HEK293 (cell line): Measurements from ENCODE around the gene PRDX3.

Experiments
- CTCF ChIP-seq: fragments of 450-650 bp; formaldehyde crosslinking; IDR thresholded peaks from 2 replicates; pipeline ENCODE4 v1.5.1; 2016; ENCODE audit warnings: missing biosample characterization, missing genetic modification characterization
- GLIS2 ChIP-seq: fragments of 450-650 bp; formaldehyde crosslinking; IDR thresholded peaks from 2 replicates; pipeline ENCODE4 v1.5.1; 2016; ENCODE audit warnings: missing biosample characterization, missing genetic modification characterization
- REST ChIP-seq: fragments of 450-650 bp; formaldehyde crosslinking; IDR thresholded peaks from 2 replicates; pipeline ENCODE4 v1.5.1; 2016; ENCODE audit warnings: missing biosample characterization, missing genetic modification characterization
- ZBTB26 ChIP-seq: fragments of 450-650 bp; formaldehyde crosslinking; optimal IDR thresholded peaks from 2 replicates; pipeline ENCODE3; 2016; ENCODE audit warnings: missing biosample characterization, mild to moderate bottlenecking, missing genetic modification characterization
- ZBTB8A ChIP-seq: fragments of 450-650 bp; formaldehyde crosslinking; IDR thresholded peaks from 2 replicates; pipeline ENCODE4 v1.5.1; 2016; ENCODE audit warnings: missing biosample characterization, missing genetic modification characterization
- ZEB2 ChIP-seq: fragments of 450-650 bp; formaldehyde crosslinking; IDR thresholded peaks from 2 replicates; pipeline ENCODE4 v1.5.1; 2016; ENCODE audit warnings: missing biosample characterization, missing genetic modification characterization
- ZNF10 ChIP-seq: fragments of 450-650 bp; formaldehyde crosslinking; IDR thresholded peaks from 2 replicates; pipeline ENCODE4 v1.5.1; 2017; ENCODE audit warnings: missing biosample characterization, missing genetic modification characterization
- ZNF114 ChIP-seq: fragments of 450-650 bp; formaldehyde crosslinking; IDR thresholded peaks from 2 replicates; pipeline ENCODE4 v1.5.0; 2017; ENCODE audit warnings: missing biosample characterization, missing genetic modification characterization
- ZNF146 ChIP-seq: fragments of 450-650 bp; formaldehyde crosslinking; IDR thresholded peaks from 2 replicates; pipeline ENCODE4 v1.5.1; 2016; ENCODE audit warnings: missing biosample characterization, missing genetic modification characterization
- ZNF19 ChIP-seq: fragments of 450-650 bp; formaldehyde crosslinking; IDR thresholded peaks from 2 replicates; pipeline ENCODE4; 2016; ENCODE audit warnings: missing biosample characterization, missing genetic modification characterization, low read depth
- ZNF404 ChIP-seq: fragments of 450-650 bp; formaldehyde crosslinking; IDR thresholded peaks from 2 replicates; pipeline ENCODE4 v1.5.1; 2017; ENCODE audit warnings: missing biosample characterization, missing genetic modification characterization
- ZNF621 ChIP-seq: fragments of 450-650 bp; formaldehyde crosslinking; IDR thresholded peaks from 2 replicates; pipeline ENCODE4 v1.5.1; 2017; ENCODE audit warnings: missing biosample characterization, missing genetic modification characterization
- ZNF704 ChIP-seq: fragments of 450-650 bp; formaldehyde crosslinking; IDR thresholded peaks from 2 replicates; pipeline ENCODE4 v1.5.1; 2016; ENCODE audit warnings: missing biosample characterization, missing genetic modification characterization
- ZNF785 ChIP-seq: fragments of 450-650 bp; formaldehyde crosslinking; IDR thresholded peaks from 2 replicates; pipeline ENCODE4 v1.5.1; 2016; ENCODE audit warnings: missing biosample characterization, missing genetic modification characterization

- no peak for TF ChIP-seq CTCF (tag by site-specific recombination)
- TF ChIP-seq ZNF704: no peak
- TF ChIP-seq ZNF621 (tag by site-specific recombination): no peak
- no peak for TF ChIP-seq ZEB2 (tag by site-specific recombination)
- TF ChIP-seq ZNF146 (tag by site-specific recombination): no peak
- TF ChIP-seq REST (tag by site-specific recombination): no peak
- TF ChIP-seq ZNF114: no peak
- TF ChIP-seq GLIS2 (tag by site-specific recombination): no peak
- TF ChIP-seq ZNF785 (tag by site-specific recombination): no peak
- no peak for TF ChIP-seq ZNF19
- no peak for TF ChIP-seq ZNF10 (tag by site-specific recombination)
- TF ChIP-seq ZBTB8A: no peak
- no peak for TF ChIP-seq ZNF404 (tag by site-specific recombination)
- TF ChIP-seq ZBTB26: no peak
Measured at GRCh38 chr10:119209736-119210355, 31.2 kb upstream of the PRDX3 start.
